ENCODE measurements around the gene DSCAM. TPM values are rescaled to one million over a fixed set of nuclear protein-coding genes. Genes with fewer than 3 reads are reported as not detected.

DSCAM gene
- total and polyA plus RNA-seq, 2 donors (not counting 3 experiments of a cell fraction or from before 2014, with no cell fraction given), result not detected

- H3K27ac ChIP-seq (ENCODE audit: insufficient read depth, low read depth, low read length), result no peak overlapping the region
- CTCF ChIA-PET, result no interaction called here
- intact Hi-C loops (cut with micrococcal nuclease), result no loop called here
- H3K9ac ChIP-seq (replicated peaks; ENCODE audit: extremely low read depth, insufficient read depth, low read length), result no peak overlapping the region
- dilution Hi-C loops (cut with MboI; ENCODE audit: extremely low pct_ligation_motif_present, low sequenced_read_pairs), result no loop called here
- no TSS peak for BruUV-seq (replicated peaks)
- H4K20me1 ChIP-seq (replicated peaks; ENCODE audit: control insufficient read depth, extremely low read depth, insufficient read depth, low read length), result no peaks in the 10 kb centered on the region
- no peaks in the 10 kb centered on the region for H3K9me1 ChIP-seq (replicated peaks; ENCODE audit: control insufficient read depth, extremely low read depth, insufficient read depth, low read length)
- no peak overlapping the region for H3K4me2 ChIP-seq (ENCODE audit: insufficient read depth, low read length)
- H3K9me3 ChIP-seq (replicated peaks; ENCODE audit: control insufficient read depth, insufficient read depth, low read length), result peaks cover 2% of the 10 kb centered on the region
- H3K4me1 ChIP-seq (ENCODE audit: control insufficient read depth, extremely low read depth, insufficient read depth, low read length), result no peaks in the 10 kb centered on the region
- DNase-seq (ENCODE audit: low read depth, low spot score) (no peak), FAIRE-seq (no peak)
- no peaks in the 10 kb centered on the region for H3K27me3 ChIP-seq (ENCODE audit: control insufficient read depth in 2 of 2, insufficient read depth in 2 of 2, low read length in 2 of 2)
- POLR2A ChIA-PET, result no interaction called here
- H2AFZ ChIP-seq (ENCODE audit: low read depth, low read length), result no peak overlapping the region
- TF ChIP-seq CTCF (IDR thresholded peaks at IDR 0.05; ENCODE audit: extremely low read depth in 1 of 2, insufficient read depth in 1 of 2, low read depth in 1 of 2, low read length in 2 of 2), result no peak
- TF ChIP-seq POLR2AphosphoS5 (IDR thresholded peaks at IDR 0.05; ENCODE audit: insufficient read depth, low read depth, low read length), result no peak
- TF ChIP-seq MAX (IDR thresholded peaks at IDR 0.05; ENCODE audit: insufficient read depth, insufficient read length), result no peak
- no peak overlapping the region for H3K4me3 ChIP-seq (replicated peaks in 1 of 3; ENCODE audit: insufficient read depth in 1 of 3, low read depth in 1 of 3, low read length in 3 of 3)
- H3K36me3 ChIP-seq (ENCODE audit: control insufficient read depth in 2 of 2, extremely low read depth in 1 of 2, insufficient read depth in 2 of 2, low read length in 2 of 2), result no peaks in the 10 kb centered on the region
- no peaks in the 10 kb centered on the region for H3K79me2 ChIP-seq (ENCODE audit: control insufficient read depth, insufficient read depth, low read length)
Observed at GRCh38 chr21:40118527-40118926, 728.4 kb downstream of the DSCAM start.

GRCh38 chr21:40117236-40117635 is 729.7 kb downstream of the DSCAM start:
- intact Hi-C loops (cut with micrococcal nuclease), result no loop called here
- dilution Hi-C loops (cut with MboI; ENCODE audit: extremely low pct_ligation_motif_present, low sequenced_read_pairs), result no loop called here
- DNase-seq (ENCODE audit: low read depth, low spot score), result no peak
- Histone ChIP-seq H3K4me3 (replicated peaks in 1 of 3; ENCODE audit: insufficient read depth in 1 of 3, low read depth in 1 of 3, low read length in 3 of 3) (no peak overlapping the region), H3K27ac (ENCODE audit: insufficient read depth, low read depth, low read length) (no peak overlapping the region), H4K20me1 (replicated peaks; ENCODE audit: control insufficient read depth, extremely low read depth, insufficient read depth, low read length) (no peaks in the 10 kb centered on the region), H3K9ac (replicated peaks; ENCODE audit: extremely low read depth, insufficient read depth, low read length) (no peak overlapping the region), H3K4me2 (ENCODE audit: insufficient read depth, low read length) (no peak overlapping the region), H3K9me3 (replicated peaks; ENCODE audit: control insufficient read depth, insufficient read depth, low read length) (no peaks in the 10 kb centered on the region), H3K9me1 (replicated peaks; ENCODE audit: control insufficient read depth, extremely low read depth, insufficient read depth, low read length) (no peaks in the 10 kb centered on the region), H3K27me3 (ENCODE audit: control insufficient read depth in 2 of 2, insufficient read depth in 2 of 2, low read length in 2 of 2) (no peaks in the 10 kb centered on the region), H2AFZ (ENCODE audit: low read depth, low read length) (no peak overlapping the region), H3K36me3 (ENCODE audit: control insufficient read depth in 2 of 2, extremely low read depth in 1 of 2, insufficient read depth in 2 of 2, low read length in 2 of 2) (no peaks in the 10 kb centered on the region), H3K79me2 (ENCODE audit: control insufficient read depth, insufficient read depth, low read length) (no peaks in the 10 kb centered on the region), H3K4me1 (ENCODE audit: control insufficient read depth, extremely low read depth, insufficient read depth, low read length) (no peaks in the 10 kb centered on the region)
- no peak for FAIRE-seq
- BruUV-seq (replicated peaks), result no TSS peak
- ChIA-PET POLR2A (no interaction called here), CTCF (no interaction called here)
- TF ChIP-seq POLR2A (IDR thresholded peaks at IDR 0.05; ENCODE audit: low read depth, low read length), result no peak
- no peak for TF ChIP-seq GATA2 (IDR thresholded peaks at IDR 0.05; ENCODE audit: insufficient read depth, insufficient read length, low read depth, low read length)
- no peak for TF ChIP-seq POLR2AphosphoS5 (IDR thresholded peaks at IDR 0.05; ENCODE audit: insufficient read depth, low read depth, low read length)
- no peak for TF ChIP-seq JUN (IDR thresholded peaks at IDR 0.05; ENCODE audit: borderline replicate concordance, insufficient read depth, insufficient read length, low read depth)
- TF ChIP-seq MAX (IDR thresholded peaks at IDR 0.05; ENCODE audit: insufficient read depth, insufficient read length), result no peak
- TF ChIP-seq FOS (IDR thresholded peaks at IDR 0.05; ENCODE audit: borderline replicate concordance, insufficient read depth, low read length), result no peak
- TF ChIP-seq EZH2 (IDR thresholded peaks at IDR 0.05; ENCODE audit: borderline replicate concordance, low read depth, low read length, severe bottlenecking), result no peak
- no peak for TF ChIP-seq MYC (IDR thresholded peaks at IDR 0.05; ENCODE audit: low read depth, low read length)
- no peak for TF ChIP-seq CTCF (IDR thresholded peaks at IDR 0.05; ENCODE audit: extremely low read depth in 1 of 2, insufficient read depth in 1 of 2, low read depth in 1 of 2, low read length in 2 of 2)
